ENCODE results near the gene COL25A1. TPM values are rescaled to one million over a fixed set of nuclear protein-coding genes. Genes with fewer than 3 reads are reported as not detected.

Gene COL25A1
- total RNA-seq, 1 experiment from 2014 or later, result 4.2 TPM

DNA sequence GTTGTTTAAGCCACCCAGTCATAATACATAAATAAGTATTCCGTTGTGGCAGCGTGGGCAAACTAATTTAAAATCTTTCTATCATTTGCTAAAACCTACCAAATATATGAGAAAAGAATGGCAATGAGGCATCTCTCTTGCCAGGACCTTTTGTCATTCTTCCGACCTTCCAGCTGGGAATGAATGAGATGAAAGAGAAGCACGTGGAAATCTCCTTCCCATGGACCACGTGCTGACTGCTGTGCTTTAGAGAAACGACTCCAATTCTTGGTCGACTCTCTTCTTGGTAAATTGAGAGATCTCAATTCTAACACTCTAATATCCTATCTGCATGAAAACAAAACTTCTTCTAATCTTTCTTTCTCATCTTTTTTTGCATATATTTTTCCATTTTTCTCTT is 116.5 kb downstream of the COL25A1 start:
- no peak overlapping the region for H3K4ac ChIP-seq (ENCODE audit: low read depth, low read length)
- no peak overlapping the region for H3K9ac ChIP-seq (ENCODE audit: extremely low read depth, insufficient read length, low read length)
- no peaks in the 10 kb centered on the region for H3K9me3 ChIP-seq (ENCODE audit: control insufficient read depth, low read depth, low read length)
- TF ChIP-seq, protein P1, sequence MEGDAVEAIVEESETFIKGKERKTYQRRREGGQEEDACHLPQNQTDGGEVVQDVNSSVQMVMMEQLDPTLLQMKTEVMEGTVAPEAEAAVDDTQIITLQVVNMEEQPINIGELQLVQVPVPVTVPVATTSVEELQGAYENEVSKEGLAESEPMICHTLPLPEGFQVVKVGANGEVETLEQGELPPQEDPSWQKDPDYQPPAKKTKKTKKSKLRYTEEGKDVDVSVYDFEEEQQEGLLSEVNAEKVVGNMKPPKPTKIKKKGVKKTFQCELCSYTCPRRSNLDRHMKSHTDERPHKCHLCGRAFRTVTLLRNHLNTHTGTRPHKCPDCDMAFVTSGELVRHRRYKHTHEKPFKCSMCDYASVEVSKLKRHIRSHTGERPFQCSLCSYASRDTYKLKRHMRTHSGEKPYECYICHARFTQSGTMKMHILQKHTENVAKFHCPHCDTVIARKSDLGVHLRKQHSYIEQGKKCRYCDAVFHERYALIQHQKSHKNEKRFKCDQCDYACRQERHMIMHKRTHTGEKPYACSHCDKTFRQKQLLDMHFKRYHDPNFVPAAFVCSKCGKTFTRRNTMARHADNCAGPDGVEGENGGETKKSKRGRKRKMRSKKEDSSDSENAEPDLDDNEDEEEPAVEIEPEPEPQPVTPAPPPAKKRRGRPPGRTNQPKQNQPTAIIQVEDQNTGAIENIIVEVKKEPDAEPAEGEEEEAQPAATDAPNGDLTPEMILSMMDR (conservative IDR thresholded peaks at IDR 0.05), result no peak
- Mint-ChIP-seq H3K36me3 (ENCODE audit: insufficient read depth in 1 of 3, low read depth in 3 of 3) (peaks cover 2 to 14% (median 2%) of the 10 kb centered on the region in 3 experiments; a peak in 6 of 7 replicates), H3K27ac (peak overlapping the region in 1 of 3 experiments; percentile 78; a peak in 3 of 7 replicates), H3K9me3 (peaks cover 2 to 7% of the 10 kb centered on the region in 2 experiments; a peak in 3 of 5 replicates), H3K4me1 (peaks cover 38 to 54% of the 10 kb centered on the region in 2 experiments), H3K4me3 (no peak overlapping the region), H3K27me3 (ENCODE audit: low read depth) (no peaks in the 10 kb centered on the region)
- no peak overlapping the region for H4K5ac ChIP-seq (ENCODE audit: insufficient read length, low read depth, low read length)
- H3K79me1 ChIP-seq (ENCODE audit: insufficient read depth, low read depth, low read length, poor library complexity, severe bottlenecking), result no peaks in the 10 kb centered on the region
- H3K23me2 ChIP-seq (ENCODE audit: insufficient read length, low read depth, low read length, poor library complexity, severe bottlenecking), result no peaks in the 10 kb centered on the region
- H3K23ac ChIP-seq (ENCODE audit: insufficient read length, low read depth, low read length), result no peak overlapping the region
- H3K79me2 ChIP-seq (ENCODE audit: insufficient read depth, low read length), result no peaks in the 10 kb centered on the region
- no CpG with 5 or more reads among the region's 7 CpGs for WGBS (ENCODE audit: extremely low coverage, insufficient read length, low lambda C conversion rate)
- H2BK5ac ChIP-seq (ENCODE audit: insufficient read length, low read length), result no peak overlapping the region
- H3K18ac ChIP-seq (ENCODE audit: insufficient read length, low read depth, low read length), result no peak overlapping the region
- no peaks in the 10 kb centered on the region for H3K27me3 ChIP-seq (ENCODE audit: insufficient read depth, low read length)
- H3T11ph ChIP-seq (ENCODE audit: low read length), result no peak overlapping the region
- H2BK20ac ChIP-seq (ENCODE audit: low read depth, low read length, poor library complexity, severe bottlenecking), result no peak overlapping the region
- no peak overlapping the region for H3K27ac ChIP-seq (ENCODE audit: insufficient read length, low read depth, low read length)
- no peak for DNase-seq
- H4K8ac ChIP-seq (replicated peaks; ENCODE audit: insufficient read length, low read depth, low read length), result no peak overlapping the region
- H3K14ac ChIP-seq (ENCODE audit: insufficient read depth, low read length), result no peak overlapping the region
- H2BK15ac ChIP-seq (ENCODE audit: low read depth, low read length), result no peak overlapping the region
- H4K20me1 ChIP-seq (ENCODE audit: control insufficient read depth, insufficient read depth, insufficient read length), result no peaks in the 10 kb centered on the region
- H4K91ac ChIP-seq (ENCODE audit: insufficient read length, low read depth, low read length), result no peak overlapping the region
- H2BK12ac ChIP-seq (ENCODE audit: insufficient read length, low read depth, low read length), result no peak overlapping the region
- no peak overlapping the region for H3K4me2 ChIP-seq (ENCODE audit: insufficient read depth, insufficient read length, low read length)
- peaks cover 2% of the 10 kb centered on the region; the same call in 1 of the 2 replicates for H3K4me1 ChIP-seq (ENCODE audit: insufficient read depth, low read length)
- H2AK5ac ChIP-seq (ENCODE audit: insufficient read length, low read length), result no peak overlapping the region
- H2BK120ac ChIP-seq (ENCODE audit: low read depth, low read length, poor library complexity, severe bottlenecking), result no peak overlapping the region
- no peak overlapping the region for H3K56ac ChIP-seq (ENCODE audit: insufficient read length, low read depth, low read length)
- no peak overlapping the region for H2AFZ ChIP-seq (ENCODE audit: low read length)
